HG03439 (cell line): ENCODE measurements around the gene ARHGEF10L.
"Not testable (repeated sequence)": the region's sequence is repeated elsewhere in the genome, so short reads cannot be mapped to it uniquely, and the experiment has no call there.

Experiments
- ATAC-seq: cut with Tn5 transposase; IDR thresholded peaks from one replicate; pipeline ENCODE4 v1.9.1; 2021; ENCODE audit warnings: mild to moderate bottlenecking, moderate library complexity; ENCODE audit not compliant: unreplicated experiment

The ARHGEF10L gene

DNA sequence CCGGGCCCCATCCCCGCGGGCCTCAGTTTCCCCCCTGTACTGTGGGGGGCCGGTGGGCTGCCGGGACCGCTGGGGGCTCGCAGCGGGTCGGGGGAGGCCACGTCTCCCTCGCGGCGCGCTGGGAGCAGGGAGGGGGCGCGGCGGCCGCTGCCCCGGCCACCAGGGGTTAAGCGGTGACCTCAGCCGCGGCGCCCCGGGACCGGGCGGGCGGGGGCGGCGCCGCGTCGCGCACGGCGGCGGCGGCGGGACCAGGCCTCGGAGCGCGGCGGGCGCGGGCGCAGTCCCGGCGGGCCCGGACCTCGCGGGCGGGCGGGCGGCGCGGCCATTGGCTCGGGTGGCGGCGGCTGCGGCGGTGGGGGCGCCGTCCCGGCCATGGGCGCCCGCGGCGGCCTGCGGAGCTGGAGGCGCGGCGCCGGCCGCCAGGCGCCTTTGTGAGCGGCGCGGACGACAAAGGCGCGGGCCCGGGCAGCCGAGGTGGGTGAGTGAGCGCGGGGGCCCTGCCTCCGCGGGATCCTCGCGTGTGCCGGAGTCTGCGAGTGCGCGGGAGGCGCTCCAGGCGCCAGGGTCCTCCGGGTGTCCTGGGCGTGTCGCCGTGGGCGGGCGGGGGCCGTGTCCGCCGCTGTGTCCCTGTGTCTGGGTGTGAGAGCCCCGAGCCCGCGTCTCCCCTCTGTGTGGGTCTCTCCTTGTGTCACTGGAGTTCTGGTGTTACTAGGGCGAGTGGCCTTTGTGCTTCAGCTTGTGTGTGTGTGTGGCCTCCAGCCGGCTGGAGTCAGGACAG is at the start of gene ARHGEF10L:
ARHGEF10L (plus strand) TSS at position 222 of the 778 bp plus-strand sequence. CDS start 40,898 bp downstream, outside the sequence.
- no peak for ATAC-seq

DNA sequence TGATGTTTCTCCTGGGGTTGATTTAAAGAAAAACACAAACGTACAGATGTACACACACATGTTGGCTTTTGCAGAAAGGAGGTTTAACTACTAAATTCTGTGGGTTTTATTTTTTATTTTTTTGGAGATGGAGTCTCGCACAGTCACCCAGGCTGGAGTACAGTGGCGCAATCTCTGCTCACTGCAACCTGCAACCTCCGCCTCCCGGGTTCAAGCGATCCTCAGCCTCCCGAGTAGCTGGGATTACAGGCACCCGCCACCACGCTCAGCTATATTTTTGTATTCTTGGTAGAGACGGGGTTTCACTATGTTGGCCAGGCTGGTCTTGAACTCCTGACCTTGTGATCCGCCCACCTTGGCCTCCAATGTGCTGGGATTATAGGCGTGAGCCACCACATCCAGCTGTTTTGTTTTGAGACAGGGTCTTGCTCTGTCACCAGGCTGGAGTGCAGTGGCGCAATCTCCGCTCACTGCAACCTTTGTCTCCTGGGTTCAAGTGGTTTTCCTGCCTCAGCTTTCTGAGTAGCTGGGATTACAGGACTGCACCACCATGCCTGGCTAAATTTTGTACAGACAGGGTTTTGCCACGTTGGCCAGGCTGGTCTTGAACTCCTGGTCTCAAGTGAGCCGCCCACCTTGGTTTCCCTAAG is 49.6 kb upstream of the ARHGEF10L start:
- ATAC-seq, result not testable (repeated sequence)

DNA sequence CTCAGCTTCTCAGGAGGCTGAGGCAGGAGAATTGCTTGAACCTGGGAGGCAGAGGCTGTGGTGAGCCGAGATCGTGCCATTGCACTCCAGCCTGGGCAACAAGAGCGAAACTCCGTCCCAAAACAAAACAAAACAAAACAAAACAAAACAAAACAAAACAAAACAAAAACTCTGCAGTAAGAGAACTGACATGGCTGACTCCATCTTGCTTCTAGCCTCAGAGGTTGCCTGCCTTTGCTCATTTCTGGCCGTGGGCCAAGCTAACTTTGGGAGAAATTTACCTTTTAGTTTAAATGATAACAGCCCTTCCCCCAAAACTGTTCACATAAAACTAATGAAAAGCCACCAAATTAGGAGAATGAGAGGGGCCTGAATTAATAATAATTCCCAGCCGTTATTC is 48.8 kb upstream of the ARHGEF10L start:
- not testable (repeated sequence) for ATAC-seq

DNA sequence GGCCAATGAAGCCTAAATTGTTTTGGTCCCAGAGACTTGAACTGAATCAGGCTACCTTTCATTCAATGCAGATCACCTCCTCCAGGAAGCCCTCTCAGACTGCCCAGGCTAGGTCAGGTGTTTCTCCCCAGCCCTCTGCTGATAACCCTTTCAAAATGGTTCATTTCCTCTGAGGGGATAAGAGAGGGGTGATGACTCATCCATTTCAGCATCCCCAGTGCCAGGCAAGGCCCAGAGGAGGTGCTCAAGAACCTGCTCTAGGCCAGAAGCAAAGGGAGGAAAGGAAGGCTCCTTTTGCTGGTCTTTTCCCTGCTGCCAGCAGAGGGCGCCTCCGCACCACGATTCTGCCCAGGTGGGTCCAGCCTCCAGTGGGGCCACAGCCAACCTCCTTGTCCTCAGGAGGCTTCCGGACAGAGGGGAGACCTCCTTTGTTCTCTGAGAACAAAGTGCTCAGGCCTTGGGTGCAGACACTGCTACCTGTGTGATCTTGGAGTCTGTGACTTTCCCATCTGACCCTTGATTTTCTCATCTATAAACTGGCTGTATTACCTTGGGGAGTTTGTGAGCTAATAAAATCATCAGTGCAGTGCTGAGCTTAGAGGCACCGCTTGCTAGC is 45.3 kb upstream of the ARHGEF10L start:
- ATAC-seq, result no peak

DNA sequence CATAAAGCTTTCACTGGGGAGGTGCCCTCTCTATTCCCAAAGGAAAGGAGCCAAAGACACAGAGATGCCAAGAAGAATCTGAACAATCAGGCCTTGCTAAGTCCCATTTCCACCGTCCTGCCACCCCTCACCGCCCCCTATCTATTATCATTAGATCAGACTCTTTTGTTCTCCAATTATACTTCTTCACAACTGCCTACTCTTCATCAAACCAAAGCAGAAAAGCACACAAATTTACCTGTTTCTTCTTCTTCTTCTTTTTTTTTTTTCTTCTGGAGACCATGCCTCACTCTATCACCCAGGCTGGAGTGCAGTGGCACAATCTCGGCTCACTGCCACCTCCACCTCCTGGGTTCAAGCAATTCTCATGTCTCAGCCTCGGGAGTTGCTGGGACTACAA is 43.1 kb upstream of the ARHGEF10L start:
- ATAC-seq, result no peak

DNA sequence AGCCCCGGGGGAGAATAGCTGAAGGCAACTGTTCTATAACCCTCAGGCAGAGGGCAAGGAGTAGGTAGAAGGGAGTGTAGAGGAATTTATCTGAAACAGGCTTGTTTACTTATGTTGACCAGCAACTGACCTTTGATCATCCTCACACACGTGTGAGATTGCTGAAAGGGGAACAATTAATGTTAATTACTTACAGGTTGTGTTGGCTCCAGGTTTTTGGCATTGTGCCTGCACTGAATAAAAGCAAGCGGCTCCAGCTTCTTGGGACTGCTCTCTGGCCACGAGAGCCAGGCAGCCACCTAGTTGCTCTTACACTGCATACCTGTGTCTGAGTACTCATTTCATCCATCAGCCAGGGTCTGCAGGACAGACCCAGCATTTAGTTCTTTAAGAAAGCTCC is 41.3 kb upstream of the ARHGEF10L start:
- ATAC-seq, result no peak

DNA sequence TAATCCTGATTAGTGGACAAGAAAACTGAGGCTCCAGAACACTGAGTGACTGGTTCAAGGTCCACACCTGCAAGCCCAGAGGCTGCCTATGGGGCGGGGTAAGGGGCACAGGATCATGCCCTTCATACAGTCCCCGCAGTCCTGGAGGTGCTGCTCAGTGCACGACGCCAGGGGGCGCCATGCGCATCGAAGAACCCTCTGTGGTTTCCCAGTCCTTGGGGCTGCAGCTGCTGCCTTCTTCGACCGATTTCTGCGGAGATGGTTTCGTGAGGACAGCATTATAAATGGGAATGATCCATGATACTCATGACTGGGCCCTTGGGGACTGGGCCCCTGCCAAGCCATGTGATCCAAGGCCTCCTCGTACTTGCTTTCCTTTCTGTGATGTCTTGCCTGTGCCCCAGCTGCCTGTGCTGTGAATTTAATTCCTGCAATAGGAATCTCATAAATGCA is 37.1 kb upstream of the ARHGEF10L start:
- no peak for ATAC-seq

- ATAC-seq, result no peak
These were observed 36.4 kb upstream of the ARHGEF10L start for GRCh38 chr1:17503146-17503545.

GRCh38 chr1:17507200-17507599 is 32.3 kb upstream of the ARHGEF10L start:
- ATAC-seq, result not testable (repeated sequence)

- no peak for ATAC-seq
These were observed 31.6 kb upstream of the ARHGEF10L start for GRCh38 chr1:17507915-17508314.

DNA sequence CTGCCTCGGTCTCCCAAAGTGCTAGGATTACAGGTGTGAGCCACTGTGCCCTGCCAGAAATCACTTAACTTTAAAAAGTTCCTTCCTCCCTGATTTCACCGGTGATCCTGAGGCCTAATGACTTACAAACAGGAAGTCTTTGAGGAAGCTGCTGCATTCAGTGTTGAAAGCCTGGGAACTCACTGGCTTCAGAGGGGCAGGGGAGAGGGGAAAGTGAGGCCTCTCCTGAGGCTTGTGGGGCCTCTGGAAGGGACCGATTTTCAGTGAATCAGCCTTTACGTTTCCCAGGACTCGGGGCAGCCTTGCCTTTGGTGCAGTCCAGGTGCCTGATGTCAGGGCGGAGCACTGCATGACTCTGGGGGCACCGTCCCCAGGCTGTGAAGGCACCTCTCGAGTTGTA is 30.1 kb upstream of the ARHGEF10L start:
- no peak for ATAC-seq

DNA sequence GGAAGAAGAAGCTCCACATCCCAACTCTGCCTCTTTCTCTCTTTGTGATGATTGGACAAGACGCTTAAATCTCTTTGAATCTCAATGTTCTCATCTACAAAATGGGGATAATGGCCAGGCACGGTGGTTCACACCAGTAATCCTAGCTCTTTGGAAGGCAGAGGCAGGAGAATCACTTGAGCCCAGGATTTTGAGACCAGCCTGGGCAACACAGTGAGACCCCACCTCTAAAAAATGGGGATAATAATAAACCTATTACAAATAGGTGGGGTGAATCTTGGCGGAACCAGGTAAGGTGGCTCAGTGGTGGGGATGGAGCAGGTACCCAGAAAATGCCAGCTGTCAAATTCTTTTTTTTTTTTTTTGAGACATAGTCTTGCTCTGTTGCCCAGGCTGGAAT is 29.4 kb upstream of the ARHGEF10L start:
- ATAC-seq, result no peak

DNA sequence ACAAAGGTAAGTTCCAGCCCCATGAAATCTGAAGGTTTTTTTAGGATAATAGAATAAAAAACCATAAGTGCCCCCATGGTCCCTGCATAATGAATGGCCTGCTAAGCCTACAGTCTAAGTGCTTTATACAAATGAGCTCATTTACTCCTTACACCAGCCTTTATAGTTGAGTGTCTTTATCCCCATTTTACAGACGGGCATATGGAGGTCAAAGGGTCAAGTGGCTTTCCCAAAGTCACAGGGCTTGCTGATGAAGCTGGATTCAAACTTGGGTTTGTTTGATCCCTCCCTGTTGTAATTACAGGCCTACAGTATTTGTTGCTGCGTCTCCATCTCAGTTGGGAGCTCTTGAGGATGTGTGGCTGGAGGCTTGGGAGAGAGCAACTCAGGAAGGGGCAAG is 28.3 kb upstream of the ARHGEF10L start:
- no peak for ATAC-seq

DNA sequence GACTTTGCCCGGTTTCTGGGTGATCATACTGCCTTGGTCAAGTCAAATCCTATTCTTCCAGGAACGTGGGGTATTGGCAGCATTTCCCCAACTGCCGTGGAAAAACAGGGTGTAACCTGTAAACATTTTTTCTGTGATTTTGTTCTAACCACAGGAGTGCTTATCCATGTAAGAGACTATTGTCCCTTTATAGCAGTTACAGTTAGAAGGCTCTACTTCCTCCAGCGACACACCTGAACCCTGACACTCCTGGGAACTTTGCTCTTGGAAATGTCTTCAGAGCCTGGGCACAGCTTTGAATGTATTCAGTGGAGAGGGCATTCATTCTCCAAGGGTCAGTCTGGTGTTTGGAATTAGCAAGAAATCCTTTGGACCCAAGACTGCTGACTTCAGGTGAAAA is 26.4 kb upstream of the ARHGEF10L start:
- ATAC-seq, result no peak

GRCh38 chr1:17514776-17515175 is 24.7 kb upstream of the ARHGEF10L start:
- ATAC-seq, result no peak

DNA sequence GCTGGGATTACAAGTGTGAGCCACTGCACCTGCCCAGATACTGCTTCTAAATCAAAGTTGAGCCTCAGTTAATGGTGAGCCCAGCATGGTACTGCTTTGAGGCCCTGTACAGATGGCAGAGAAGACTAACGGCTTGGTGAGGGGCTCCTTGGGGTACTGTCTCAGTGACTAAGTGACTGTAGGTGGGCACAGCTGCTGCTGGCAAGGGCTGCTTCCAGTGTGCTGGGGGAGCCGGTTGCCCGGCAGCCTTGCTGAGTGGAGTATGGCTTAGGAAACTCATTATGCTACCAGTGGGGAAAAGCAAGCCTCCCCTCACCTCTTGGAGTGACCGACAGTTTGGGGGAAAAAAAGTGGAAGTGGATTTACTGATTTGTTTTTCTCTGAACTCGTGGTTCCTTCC is 23.6 kb upstream of the ARHGEF10L start:
- no peak for ATAC-seq

GRCh38 chr1:17516303-17517214 is 22.9 kb upstream of the ARHGEF10L start:
- ATAC-seq, result no peak

GRCh38 chr1:17520041-17520440 is 19.5 kb upstream of the ARHGEF10L start:
- no peak for ATAC-seq

- ATAC-seq, result no peak
These were observed 18.8 kb upstream of the ARHGEF10L start for GRCh38 chr1:17520473-17521319.
